Neuron (in vitro differentiated cells): ENCODE results near the gene USP7.
"Not testable (repeated sequence)": the region's sequence is repeated elsewhere in the genome, so short reads cannot be mapped to it uniquely, and the experiment has no call there.

Experiments
- H2AFZ ChIP-seq: one replicate; pipeline ENCODE4 v1.6.1; 2013; ENCODE audit warnings: low read depth, mild to moderate bottlenecking, inconsistent platforms, low read length, moderate library complexity
- H3K27me3 ChIP-seq: one replicate; pipeline ENCODE4 v1.6.1; 2013; ENCODE audit warnings: low read length; ENCODE audit not compliant: insufficient read depth
- H3K36me3 ChIP-seq: one replicate; pipeline ENCODE4 v1.6.1; 2013; ENCODE audit warnings: low read length; ENCODE audit not compliant: insufficient read depth
- H3K4me1 ChIP-seq: one replicate; pipeline ENCODE4 v1.6.1; 2013; ENCODE audit warnings: low read length; ENCODE audit not compliant: insufficient read depth
- H3K4me3 ChIP-seq: 2 replicates; pipeline ENCODE4 v1.5.1; 2013; ENCODE audit warnings: mild to moderate bottlenecking, low read length, moderate library complexity
- H3K9me3 ChIP-seq: one replicate; pipeline ENCODE4 v1.6.1; 2013; ENCODE audit warnings: low read length

Gene USP7

DNA sequence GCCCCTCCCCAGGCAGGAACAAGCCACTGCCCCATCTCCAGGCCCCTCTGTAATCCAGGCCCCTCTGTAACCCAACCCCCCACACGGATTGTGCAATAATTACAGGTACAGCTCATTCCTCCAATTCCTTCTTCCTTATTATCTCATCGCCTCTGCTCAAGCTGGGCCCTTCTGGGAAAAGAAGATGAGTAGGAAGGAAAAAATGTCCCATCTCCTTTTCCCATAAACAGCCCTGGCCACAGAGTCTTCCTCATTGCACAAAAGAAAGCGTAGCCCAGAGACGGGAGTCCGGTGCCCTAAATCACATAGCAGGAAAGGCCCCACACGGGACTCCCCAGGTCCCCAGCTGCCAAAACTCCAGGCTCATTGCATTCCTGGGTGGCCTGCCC is 85.2 kb downstream of the USP7 start:
- H3K4me3 ChIP-seq: no peak overlapping the region
- H3K4me1 ChIP-seq: no peaks in the 10 kb centered on the region
- no peak overlapping the region for H2AFZ ChIP-seq
- H3K27me3 ChIP-seq: no peaks in the 10 kb centered on the region
- no peaks in the 10 kb centered on the region for H3K9me3 ChIP-seq
- no peaks in the 10 kb centered on the region for H3K36me3 ChIP-seq

- no peak overlapping the region for H2AFZ ChIP-seq
These were observed 85.7 kb downstream of the USP7 start for GRCh38 chr16:8877894-8878522.

DNA sequence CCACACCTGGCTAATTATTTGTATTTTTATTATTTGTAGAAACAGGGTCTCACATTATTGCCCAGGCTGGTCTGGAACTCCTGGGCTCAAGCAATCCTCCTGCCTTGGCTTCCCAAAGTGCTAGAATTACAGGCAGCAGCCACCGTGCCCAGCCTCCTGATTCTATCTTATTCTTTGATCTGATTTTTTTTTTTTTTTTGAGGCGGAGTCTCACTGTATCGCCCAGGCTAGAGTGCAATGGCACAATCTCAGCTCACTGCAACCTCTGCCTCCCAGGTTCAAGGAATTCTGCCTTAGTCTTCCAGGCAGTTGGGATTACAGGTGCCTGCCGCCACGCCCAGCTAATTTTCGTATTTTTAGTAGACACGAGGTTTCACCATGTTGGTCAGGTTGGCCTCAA is 88.4 kb downstream of the USP7 start:
- not testable (repeated sequence) for H2AFZ ChIP-seq, H3K27me3 ChIP-seq, H3K9me3 ChIP-seq, H3K4me1 ChIP-seq, H3K36me3 ChIP-seq, H3K4me3 ChIP-seq

More at GRCh38 chr16:8877894-8878522, 85.7 kb downstream of the USP7 start:
- no peaks in the 10 kb centered on the region for H3K27me3 ChIP-seq
- no peak overlapping the region for H3K4me3 ChIP-seq
- H3K9me3 ChIP-seq: no peaks in the 10 kb centered on the region
- no peaks in the 10 kb centered on the region for H3K4me1 ChIP-seq
- no peaks in the 10 kb centered on the region for H3K36me3 ChIP-seq

DNA sequence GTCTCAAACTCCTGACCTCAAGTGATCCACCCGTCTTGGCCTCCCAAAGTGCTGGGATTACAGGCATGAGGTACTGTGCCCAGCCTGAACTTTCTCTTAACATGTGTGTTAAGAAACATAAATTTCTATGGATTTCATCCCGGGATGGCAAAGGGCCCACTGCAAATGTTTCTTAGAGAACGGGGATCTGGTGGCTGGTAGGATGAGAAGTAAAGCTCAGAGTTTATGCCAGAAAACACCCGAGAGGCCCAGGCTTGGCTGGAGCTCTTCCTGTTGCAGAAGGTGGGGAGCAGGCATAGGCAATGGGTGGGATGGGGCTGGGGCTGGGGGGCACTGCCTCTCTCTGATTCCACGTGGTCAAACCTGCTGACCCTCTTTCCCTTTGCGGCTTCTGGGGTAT is 89.3 kb downstream of the USP7 start:
- Histone ChIP-seq H3K9me3 (no peaks in the 10 kb centered on the region), H3K27me3 (no peaks in the 10 kb centered on the region), H3K4me1 (peaks cover 3% of the 10 kb centered on the region), H3K4me3 (no peak overlapping the region), H2AFZ (no peak overlapping the region), H3K36me3 (no peaks in the 10 kb centered on the region)

DNA sequence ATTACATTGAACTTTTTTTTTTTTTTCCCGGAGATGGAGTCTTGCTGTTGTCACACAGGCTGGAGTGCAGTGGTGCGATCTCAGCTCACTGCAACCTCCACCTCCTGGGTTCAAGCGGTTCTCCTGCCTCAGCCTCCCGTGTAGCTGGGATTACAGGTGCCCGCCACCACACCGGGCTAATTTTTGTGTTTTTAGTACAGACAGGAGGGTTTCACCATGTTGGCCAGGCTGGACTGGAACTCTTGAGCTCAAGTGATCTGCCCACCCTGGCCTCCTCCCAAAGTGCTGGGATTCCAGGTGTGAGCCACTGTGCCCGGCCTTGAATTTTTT is 89.9 kb downstream of the USP7 start:
- H3K9me3 ChIP-seq, H3K36me3 ChIP-seq, H3K4me1 ChIP-seq: not testable (repeated sequence)

DNA sequence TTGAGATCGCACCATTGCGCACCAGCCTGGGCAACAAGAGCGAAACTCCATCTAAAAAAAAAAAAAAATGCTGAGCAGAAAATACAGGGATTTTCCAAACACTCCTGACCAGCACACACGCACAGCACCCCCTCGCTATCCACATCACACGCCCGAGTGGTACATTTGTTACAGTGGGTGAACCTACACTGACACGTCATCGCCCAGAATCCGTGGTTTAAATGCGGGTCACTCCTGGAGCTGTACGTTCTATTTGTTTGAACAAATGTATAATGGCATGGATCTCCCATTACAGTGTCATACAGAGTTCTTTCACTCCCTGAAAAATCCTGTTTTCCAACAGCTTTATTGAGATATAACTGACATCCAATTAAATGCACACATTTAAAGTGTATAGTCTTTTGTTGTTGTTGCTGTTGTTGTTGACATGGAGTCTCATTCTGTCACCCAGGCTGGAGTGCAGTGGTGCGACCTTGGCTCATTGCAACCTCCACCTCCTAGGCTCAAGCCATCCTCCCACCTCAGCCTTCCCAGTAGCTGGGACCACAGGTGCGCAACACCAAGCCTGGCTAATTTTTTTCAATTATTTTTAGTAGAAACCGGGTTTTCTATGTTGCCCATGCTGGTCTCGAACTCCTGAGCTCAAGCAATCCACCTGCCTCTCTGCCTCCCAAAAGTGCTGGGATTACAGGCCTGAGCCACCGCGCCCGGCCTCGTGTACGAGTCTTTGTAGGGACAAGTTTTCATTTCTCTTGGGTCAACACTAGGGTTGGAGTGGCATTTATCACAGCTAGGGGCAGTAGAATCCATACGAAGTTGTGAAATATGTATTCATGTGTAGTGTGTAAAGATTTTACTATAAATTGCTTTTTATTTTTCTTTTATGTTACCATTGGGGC is 90.5 kb downstream of the USP7 start:
- no peak overlapping the region for H3K4me3 ChIP-seq
- H3K27me3 ChIP-seq: no peaks in the 10 kb centered on the region
- H3K4me1 ChIP-seq: peaks cover 6% of the 10 kb centered on the region
- no peaks in the 10 kb centered on the region for H3K9me3 ChIP-seq
- no peaks in the 10 kb centered on the region for H3K36me3 ChIP-seq
- H2AFZ ChIP-seq: no peak overlapping the region

More for the DNA sequence above, 89.9 kb downstream of the USP7 start:
- not testable (repeated sequence) for H3K27me3 ChIP-seq, H2AFZ ChIP-seq, H3K4me3 ChIP-seq

- Histone ChIP-seq H3K4me1 (peaks cover 12% of the 10 kb centered on the region), H3K9me3 (no peaks in the 10 kb centered on the region), H3K4me3 (no peak overlapping the region), H3K36me3 (no peaks in the 10 kb centered on the region), H2AFZ (no peak overlapping the region), H3K27me3 (no peaks in the 10 kb centered on the region)
These were observed 91.6 kb downstream of the USP7 start for GRCh38 chr16:8872071-8872470.

DNA sequence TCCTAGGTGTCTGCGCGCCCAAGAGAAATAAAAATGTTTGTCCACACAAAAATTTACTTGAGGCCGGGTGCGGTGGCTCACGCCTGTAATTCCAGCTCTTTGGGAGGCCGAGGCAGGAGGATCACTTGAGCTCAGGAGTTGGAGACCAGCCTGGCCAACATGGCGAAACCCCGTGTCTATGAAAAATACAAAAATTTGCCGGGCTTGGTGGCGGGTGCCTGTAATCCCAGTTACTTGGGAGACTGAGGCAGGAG is 93.8 kb downstream of the USP7 start:
- H3K9me3 ChIP-seq, H2AFZ ChIP-seq, H3K27me3 ChIP-seq, H3K36me3 ChIP-seq, H3K4me3 ChIP-seq: not testable (repeated sequence)
- H3K4me1 ChIP-seq: peaks cover 29% of the 10 kb centered on the region

- Histone ChIP-seq H3K36me3 (peaks cover 5% of the 10 kb centered on the region), H3K4me3 (peak overlapping the region; percentile 58), H3K9me3 (no peaks in the 10 kb centered on the region), H2AFZ (peak overlapping the region; percentile 82), H3K4me1 (peaks cover 34% of the 10 kb centered on the region), H3K27me3 (no peaks in the 10 kb centered on the region)
These were observed 94.3 kb downstream of the USP7 start for GRCh38 chr16:8869212-8869987.

- H3K9me3 ChIP-seq: no peaks in the 10 kb centered on the region
- no peaks in the 10 kb centered on the region for H3K27me3 ChIP-seq
- H3K4me3 ChIP-seq: peak within 1 kb of the TSS; percentile 91
- H3K36me3 ChIP-seq: peaks cover 11% of the 10 kb centered on the region
- peaks cover 41% of the 10 kb centered on the region for H3K4me1 ChIP-seq
- peak within 1 kb of the TSS; percentile 82 for H2AFZ ChIP-seq
These were observed 95.1 kb downstream of the USP7 start, which contains the start of gene CARHSP1 for GRCh38 chr16:8868416-8869211. CARHSP1 (minus strand) TSS chr16:8869006; CDS start chr16:8859328, 9,678 bp downstream.

DNA sequence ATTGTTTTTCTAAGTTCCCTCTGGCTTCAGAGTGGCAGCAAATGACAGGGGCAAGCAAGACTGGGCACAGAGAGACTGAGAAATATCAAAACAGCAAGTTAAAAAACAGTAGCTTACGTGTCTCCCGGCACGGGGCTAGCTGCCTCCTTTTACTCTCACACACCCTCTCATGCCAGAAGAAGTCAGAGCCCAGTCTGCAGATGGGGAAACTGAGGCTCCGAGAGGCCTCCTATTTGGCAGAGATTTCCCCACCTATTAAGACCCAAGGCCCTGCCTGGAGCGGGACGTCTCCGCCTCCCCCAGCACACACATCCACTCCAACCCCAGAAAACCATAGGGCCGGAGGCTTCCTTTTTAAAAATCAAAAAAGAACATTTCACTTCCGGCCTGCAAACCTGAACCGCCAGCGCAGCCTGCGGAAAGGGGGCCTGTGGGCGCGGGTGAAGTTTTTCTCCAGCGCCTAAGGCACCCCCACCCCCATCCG is 95.7 kb downstream of the USP7 start:
- Histone ChIP-seq H3K36me3 (peaks cover 11% of the 10 kb centered on the region), H3K27me3 (no peaks in the 10 kb centered on the region), H2AFZ (no peak overlapping the region), H3K4me3 (peak overlapping the region; percentile 91), H3K4me1 (peaks cover 41% of the 10 kb centered on the region), H3K9me3 (no peaks in the 10 kb centered on the region)

DNA sequence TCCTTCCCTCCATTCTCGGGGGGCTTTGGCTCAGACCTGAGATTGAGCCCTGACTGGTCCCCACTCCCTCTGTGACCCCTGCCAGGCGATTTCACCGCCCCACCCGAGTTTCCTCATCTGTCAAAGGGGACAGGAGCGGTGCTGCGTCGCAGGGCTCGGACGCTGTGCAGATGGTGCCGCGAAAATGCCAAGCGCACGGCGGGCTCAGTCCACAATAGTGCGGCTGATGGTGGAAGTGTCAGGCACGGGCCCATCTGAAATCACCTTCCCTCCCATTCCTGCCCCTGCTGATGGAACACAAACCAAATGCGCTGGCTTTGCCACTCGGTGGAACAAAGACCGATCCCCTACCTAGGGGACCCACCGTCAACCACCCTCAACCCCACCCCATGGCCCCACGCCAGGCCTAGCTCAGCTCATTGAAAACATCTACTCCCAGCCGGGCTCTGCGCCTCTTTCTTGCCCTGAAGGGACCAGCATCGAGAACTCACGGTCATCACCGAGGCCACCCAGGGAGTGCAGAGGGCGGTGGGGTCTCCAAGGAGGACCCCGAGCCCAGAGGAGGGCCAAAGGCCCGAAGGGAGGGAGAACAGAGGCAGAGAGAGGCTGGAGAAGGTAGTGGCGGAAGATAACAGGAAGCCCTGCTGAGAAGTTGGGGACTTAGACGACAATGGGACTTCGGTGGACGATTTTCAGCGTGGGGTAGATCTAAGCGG is 96.3 kb downstream of the USP7 start:
- peak overlapping the region; percentile 91 for H3K4me3 ChIP-seq
- peaks cover 14% of the 10 kb centered on the region for H3K36me3 ChIP-seq
- H3K27me3 ChIP-seq: no peaks in the 10 kb centered on the region
- H2AFZ ChIP-seq: no peak overlapping the region
- peaks cover 41% of the 10 kb centered on the region for H3K4me1 ChIP-seq
- no peaks in the 10 kb centered on the region for H3K9me3 ChIP-seq
